Activated T-cell treated with anti-CD3 and anti-CD28 coated beads for 24 hours (primary cell): ENCODE measurements around the gene INPP5D.
"Not testable (repeated sequence)": the region's sequence is repeated elsewhere in the genome, so short reads cannot be mapped to it uniquely, and the experiment has no call there.

Experiments used
- DNase-seq: peaks from one replicate; pipeline ENCODE4 v3.0.0-alpha.2; 2020; ENCODE audit warnings: low read depth

Gene INPP5D

DNA sequence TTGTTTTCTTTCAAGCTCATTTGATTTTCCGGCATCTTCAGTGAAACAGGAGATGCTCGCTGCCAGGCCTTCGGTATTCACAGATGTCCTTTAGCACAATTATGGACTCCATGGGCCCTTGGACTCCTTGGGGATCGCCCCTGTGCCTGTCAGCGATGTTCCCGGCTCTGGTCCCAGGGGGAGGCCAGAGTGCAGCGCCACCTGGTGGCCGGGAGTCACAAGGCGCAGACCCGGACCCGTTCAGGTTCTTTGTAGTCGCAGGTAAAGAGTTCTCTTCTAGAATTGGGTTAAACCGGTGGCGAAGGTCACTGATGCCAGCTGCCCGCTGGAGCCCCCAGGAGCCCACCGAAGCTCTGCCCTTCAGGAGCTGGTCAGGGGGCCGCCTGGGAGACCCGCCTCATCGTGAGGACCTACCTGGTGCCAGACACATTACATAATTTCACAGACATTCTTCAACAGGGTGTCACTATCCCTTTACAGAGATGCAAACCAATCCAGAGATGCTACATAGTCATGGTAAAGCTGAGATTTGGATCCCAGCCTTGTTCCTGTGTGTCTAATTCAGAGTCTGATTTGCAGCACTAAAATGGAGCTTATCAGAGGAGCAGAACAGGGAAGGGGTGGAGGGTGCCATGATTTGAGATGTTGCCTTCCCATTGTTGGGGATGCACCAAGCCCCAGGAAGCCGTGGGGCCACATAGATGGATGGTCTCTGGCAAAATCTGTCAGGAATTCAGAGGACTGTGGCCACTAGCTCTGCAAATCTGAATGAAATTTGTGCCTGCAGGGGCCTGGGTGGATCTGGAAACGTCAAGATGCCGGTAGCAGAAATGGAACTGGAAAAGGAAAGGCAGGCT lies 6.0 kb upstream of the INPP5D start:
- DNase-seq = peak; percentile 68

DNA sequence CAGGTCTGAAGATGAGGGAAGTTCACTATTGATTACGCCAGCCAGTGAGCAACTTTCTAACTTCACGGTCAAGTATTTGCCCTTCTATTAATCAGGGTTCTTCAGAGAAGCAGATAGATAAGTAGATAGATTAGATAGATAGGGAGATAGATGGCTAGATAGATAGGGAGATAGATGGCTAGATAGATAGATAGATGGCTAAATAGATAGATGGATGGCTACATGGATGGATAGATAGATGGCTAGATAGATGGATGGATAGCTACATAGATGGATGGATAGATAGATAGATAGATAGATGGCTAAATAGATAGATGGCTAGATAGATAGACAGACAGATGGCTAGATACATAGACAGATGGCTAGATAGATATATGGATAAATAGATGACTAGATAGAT lies 4.8 kb upstream of the INPP5D start:
- DNase-seq = no peak

DNA sequence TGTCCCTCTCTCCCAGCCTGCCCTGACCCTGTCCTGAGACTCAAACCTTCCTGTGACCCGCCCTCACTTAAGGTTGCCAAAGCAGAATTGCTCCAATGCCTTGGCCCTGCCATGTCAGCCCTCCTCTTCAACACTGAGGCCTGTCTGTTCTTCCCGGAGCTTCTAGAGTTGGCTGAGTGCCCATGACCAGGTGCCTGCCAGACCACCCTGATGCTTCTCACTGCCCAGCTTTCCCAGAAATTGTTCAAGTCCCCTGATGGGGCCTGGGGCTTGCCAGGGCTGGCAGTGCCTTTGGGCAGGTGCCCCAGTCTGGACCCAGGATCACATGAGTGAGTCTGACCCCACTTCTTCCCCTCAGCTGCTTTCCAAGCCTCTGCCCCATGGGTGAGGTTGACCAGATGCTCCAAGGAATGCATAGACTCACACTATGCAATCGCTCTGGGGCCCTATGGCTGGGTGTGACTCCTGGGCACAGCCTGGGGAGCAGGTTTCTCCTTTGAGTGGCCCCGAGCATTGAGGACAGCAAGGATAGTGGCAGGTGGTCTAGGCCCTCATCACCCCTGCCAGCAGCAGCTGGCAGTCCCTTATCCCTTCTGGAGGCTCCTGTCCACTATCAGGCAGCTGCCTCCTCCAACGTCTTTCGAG lies 3.1 kb upstream of the INPP5D start:
- DNase-seq = no peak

DNA sequence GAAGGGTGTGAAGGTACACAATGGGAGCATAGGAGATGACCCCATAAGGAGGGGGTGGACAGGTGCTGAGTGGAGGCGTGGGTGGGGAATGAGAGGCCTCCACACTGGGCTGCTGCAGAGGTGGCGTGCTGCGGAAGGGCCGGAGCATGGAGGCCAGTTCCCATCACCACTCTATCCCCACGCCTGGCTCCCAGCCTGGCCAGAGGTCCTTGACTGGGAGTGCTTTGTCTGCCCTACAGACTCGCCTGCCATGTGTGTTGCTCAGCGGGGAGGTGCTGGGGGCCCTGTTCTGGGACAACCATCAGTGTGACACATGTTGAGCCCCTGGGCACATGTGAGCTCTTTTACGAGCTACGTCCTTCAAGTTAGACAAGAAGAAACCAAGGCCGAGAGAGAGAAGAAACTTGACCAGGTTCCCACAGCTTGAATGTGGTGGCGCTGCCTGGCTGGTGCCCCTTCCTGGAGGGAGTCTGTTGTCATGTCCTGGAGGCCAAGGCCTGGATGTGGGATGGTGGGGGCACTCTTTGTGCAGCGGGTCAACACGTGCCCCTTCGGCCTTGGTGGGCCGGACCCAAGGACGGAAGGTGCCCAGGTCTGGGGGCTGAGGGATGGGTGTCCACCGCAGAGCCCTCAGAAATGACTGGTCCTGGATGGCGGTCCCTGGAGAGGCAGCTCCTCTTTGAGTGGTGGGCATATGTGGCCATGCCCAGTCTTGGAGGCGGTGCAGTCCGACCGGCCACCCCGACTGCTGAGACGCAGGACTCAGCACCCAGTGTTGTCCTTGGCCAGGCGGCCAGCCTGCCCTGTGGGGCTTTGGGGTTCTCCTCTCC lies 1.2 kb upstream of the INPP5D start:
- DNase-seq = no peak

DNA sequence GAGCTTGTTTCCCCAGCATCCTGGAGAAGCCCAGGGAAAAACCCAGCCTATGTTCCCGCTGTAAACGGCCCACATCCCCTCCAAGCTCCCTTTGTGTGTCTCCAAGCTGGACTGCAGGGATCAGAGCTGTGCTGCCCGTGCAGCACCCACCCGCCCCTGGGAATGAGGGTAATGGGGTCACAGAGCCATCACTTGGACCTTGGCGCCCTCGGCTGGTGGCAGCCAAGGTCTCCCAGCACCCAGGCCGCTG lies 670 bp upstream of the INPP5D start:
- no peak for DNase-seq

DNA sequence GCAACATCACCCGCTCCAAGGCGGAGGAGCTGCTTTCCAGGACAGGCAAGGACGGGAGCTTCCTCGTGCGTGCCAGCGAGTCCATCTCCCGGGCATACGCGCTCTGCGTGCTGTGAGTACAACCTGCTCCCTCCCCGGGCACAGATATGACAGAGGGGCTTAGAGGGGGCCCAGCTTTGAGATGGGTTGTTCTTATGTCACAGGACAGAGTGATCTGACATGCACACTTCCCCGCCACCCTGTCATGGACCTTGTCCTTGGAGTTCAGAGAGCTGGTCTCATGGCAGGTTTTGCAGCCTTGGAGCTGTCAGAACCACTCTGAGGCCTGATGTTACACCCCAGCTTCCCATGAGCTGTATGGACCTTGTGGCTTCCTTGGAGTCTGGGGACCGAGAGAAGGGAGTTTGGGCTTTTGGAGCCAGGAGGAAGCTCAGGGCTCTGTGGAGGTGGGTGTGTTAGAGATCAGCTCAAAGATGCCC lies 398 bp downstream of the INPP5D start:
- DNase-seq = no peak

DNA sequence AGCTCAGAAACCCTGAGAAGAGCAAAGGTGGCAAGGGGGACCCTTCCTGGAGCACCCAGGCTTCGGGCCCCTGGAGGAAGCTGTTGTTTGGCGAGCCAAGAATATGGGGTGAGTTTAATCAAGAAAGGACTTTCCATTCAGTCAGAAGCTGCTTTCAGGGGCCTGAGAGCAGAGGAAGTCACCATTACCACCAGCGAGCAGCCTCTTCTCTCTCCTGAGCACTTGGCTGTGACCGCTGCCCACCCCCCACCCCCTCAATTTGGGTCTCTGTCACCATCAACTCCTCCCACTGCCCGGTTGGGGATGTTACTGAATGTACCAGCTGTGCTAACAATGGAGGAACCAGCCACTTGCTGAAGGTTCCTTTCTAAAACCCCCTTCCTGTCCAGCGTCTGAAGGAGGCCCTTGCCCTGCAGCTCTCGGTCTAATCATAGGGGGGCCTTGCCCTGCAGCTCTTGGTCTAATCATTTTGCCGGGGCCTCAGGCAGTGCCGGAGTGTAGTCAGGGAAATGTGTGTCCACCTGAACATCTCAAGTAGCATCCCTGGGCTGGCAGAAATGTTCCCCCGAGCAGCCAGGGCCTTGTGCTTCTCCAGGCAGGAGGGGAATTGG lies 943 bp downstream of the INPP5D start:
- no peak for DNase-seq

DNA sequence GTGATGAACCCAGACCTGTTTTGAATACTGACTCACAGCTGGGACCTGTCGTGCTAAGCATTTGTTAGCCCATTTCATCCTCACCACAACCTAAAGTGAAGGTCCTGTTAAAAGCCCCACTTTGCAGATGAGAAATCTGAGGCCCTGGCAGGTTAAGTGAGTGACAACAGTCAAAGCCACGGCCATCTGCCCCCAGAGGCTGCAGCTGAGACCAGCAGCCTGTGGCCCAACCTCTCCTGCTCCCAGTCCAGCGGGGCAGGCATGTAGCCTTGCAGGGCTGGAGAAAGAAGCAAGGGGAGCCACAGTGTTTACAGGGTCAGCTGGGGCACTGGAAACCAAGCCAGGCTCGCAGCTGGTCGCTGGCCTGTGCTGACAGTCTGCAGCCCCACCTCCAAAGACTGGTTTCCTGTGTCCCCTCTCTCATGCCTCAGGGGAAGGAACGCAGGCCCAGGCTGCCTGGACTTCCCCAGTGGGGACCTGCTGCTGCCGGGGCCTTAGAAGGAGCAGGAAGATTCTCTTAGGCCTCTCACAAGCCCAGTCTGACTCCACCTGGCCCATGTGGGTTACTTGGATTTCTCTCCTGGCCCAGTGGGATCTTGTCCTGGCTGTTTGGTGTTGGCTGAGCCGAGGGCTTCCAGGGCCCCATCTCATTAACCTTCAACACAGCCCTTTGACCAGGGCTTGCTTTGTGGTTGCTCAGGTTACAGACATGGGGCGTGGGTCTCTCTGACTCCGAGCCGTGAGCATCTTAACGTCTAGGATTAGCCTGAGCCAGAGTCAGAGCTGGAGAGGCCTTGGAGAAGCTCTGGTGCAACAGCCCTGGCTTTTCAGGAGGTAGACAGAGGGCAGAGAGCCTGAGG lies 1.7 kb downstream of the INPP5D start:
- DNase-seq = no peak

DNA sequence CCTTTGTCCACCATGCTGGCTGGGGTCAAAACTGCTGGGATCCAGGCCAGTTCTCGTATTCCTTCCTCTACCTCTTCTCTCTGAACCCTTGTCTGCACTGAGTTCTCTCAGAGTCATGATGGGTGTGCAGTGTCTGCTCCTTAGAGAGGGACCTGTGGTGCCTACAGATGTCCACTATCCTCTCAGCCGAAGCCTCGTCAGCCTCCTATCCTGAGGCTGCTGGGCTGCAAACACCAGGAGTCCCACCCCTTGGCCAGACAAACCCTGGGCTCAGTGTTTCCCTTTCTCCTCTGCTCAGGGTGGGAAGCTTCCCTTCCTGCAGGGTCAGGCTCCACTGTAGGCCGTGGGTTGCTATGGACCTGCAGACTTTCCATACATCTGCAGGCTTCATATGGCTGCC lies 2.3 kb downstream of the INPP5D start:
- no peak for DNase-seq

DNA sequence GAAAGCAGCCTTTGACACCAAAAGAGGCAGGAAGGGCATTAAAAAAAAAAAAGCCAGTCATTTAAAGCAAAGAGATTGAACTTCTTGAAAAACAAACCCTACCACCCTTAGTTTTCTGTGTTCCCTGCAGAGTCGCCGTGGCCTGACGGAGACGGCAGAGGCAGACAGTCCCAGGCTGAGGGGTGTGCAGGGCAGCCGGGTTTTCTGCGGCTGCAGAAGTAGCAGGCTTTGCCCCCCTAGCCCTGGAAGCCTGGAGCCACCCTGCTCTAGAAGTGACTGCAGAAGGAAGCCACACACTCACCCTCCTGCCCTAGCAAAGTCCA lies 2.8 kb downstream of the INPP5D start:
- no peak for DNase-seq

DNA sequence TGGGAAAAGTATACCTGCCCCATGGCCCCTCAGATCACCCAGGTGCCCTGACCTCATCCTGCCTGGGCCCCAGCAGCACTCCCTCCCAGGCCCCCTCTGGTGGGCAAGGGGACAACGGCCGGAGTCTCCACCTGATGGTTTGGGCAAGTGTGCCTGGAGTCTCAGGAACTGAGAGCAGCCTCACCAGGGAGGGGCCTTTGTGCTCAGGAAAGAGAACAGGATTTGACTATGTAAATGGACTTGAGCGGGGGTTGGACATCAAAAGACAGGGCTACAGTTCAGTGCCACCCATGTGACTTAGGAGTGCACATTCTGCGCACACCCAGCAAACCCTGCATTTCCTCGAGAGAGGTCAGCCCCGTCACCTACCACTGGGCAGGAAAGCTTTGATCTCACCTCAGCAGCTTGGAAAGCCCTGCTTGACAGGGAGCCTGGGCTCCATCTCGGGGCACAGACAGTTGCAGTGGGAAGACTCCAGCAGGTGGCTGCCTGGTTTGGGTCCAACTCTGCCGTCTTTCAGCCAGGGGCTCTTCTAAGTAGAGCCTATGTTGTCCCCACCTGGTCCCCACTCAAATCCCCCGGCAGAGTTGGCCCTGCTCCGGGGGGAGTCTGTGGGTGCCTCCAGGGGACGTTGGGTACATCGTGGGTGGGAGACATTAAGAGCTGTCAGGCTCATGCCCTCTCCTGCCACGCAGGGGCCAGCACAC lies 3.3 kb downstream of the INPP5D start:
- DNase-seq = no peak

DNA sequence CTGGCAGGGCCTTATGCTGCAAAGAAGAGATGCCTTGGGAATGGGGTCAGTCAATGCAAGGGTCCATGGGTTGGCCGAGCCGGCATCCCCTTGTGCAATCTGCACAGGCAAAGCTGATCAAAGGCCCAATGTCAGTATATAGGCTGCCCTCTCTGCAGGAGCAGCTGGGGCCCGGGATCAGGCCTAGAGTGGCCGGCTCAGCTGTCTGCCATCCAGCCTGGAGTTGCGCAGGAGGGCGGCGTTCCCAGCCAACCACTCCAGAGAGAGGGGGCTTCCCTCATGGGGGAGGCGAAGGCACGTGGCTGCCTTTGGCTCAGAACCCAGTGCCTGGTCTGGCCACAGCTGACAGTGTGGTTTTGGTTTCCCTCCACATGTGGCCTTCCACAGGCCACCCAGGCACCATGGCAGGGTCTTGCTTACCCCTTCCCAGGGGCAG lies 3.9 kb downstream of the INPP5D start:
- no peak for DNase-seq

DNA sequence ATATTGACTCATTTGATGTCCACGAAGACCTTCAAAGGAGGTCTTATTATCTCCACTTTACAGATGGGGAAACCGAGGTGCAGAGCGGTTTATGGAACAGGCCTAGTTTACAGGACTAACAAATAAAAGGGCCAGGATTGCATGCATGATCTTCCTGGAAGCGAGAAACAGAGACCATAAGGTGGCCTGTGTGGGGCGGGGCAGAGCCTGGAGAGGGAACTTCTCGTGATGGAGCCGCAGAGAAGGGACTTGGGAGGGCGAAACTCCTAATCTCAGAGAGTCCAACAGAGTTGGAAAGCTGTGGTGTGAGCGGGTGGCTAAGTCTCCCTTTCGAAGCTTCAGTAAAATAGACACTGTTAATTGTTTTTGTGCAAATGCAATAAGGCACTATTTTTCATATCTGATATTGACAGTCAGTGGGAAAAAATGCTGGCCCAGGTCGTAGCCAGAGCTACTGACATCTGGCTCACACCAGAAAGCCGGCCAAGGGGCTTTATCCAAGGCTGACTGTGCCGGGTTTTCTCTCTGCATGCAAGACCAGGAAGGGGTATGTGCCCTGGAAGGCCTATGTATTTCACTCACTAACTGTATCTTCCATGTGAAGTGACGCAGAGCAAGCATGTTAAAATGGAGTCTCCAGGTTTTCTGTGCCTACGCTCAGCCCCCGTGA lies 4.5 kb downstream of the INPP5D start:
- DNase-seq = no peak

DNA sequence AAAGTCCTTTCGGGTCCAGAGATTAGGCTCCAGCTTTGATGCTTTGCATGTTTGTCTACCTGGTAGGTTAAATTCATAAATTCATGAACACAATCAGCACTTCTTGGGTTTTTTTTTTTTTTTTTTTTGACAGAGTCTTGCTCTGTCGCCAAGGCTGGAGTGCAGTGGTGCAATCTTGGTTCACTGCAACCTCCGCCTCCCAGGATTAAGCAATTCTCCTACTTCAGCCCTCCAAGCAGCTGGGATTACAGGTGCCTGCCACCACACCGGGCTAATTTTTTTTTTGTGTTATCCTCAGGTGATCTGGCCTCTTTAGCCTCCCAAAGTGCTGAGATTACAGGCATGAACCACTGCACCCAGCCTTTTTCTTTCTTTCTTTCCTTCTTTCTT lies 5.1 kb downstream of the INPP5D start:
- not testable (repeated sequence) for DNase-seq

DNA sequence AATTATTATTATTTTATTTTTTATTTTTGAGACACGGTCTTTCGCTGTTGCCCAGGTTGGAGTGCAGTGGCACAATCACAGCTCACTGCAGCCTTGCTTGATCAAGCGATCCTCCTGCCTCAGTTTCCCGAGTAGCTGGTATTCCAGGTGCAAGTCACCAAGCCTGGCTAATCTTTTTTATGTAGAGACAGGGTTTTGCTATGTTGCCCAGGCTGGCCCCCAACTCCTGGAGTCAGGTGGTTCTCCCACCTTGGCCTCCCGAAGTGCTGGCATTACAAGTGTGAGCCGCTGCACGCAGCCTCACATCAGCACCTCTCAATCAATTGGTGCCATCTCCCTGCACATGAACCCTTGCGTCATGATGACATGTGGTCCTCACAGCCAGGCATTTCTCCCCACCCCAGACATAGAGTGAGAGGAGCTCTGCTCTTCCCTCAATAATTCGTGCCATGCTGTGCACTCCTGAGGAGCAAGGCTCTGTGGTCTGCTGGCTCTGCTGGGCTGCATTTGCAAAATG lies 5.9 kb downstream of the INPP5D start:
- DNase-seq = no peak

DNA sequence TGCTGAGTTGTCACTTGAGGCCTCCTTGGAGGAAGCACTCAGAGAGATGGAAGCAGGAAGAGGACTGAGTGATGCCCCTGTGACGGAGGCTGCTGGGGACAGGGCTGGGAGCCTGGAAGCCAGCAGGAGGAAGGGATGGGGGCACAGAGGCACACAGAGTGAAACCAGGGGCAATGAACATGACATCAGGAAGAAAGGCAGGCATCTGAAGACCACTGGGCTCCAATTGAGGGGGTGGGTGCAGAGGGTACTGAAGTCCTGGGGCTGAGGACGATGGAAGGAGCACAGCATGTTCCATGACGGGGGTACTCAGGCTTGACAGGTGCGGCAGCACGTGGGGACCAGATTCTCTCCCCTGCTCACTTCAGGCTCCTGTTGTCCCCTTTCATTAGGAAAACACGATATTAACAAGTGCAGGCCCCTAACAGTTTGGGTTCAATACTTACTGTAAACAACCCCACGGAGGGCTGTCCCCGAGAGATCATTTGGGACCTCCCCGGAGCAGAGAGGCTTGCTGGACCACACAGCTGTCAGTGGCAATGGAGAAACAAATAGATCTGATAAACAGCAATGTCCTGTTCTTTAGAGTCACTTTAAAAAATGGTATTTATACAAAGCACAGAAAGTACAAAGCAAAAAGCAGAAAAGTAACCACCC lies 8.7 kb downstream of the INPP5D start:
- DNase-seq = no peak

DNA sequence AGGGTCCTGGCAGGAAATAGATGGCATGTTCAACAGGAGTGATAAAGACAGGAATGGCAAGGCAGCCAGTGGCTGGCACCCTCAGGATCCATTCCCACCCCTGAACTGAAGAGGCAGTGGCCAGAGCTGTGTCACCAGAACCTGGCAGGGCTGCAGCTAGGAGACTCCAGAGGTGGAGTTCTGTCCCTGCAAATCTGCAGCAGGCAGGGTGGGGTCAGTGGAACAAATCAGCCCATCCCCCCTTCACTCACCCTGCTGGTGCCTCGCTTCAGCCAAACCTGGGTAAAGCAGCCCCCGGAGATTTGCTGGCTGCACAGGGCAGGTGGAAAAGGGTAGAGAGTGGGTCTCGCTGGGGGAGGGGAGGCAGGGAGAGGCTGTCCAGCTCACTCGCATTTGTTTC lies 12.7 kb downstream of the INPP5D start:
- no peak for DNase-seq

DNA sequence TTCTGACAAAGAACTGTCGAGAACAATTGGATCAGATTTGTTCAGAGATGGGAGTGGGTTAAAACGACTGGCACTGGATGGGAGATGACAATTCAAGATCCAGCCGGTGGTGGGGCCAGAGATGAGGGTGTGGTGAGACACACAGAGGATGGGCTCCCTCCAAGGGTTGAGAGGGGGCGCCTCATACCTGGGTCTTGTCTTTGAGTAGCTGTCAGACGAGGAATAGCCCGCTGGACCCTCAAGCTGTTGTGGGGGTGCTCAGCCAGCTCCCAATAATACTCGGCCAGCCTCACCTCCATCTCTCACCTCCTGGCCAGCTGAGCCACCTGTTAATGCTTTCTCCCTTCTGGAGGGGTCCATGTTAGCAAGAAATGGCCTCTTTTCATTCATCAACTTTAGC lies 14.0 kb downstream of the INPP5D start:
- DNase-seq = no peak

DNA sequence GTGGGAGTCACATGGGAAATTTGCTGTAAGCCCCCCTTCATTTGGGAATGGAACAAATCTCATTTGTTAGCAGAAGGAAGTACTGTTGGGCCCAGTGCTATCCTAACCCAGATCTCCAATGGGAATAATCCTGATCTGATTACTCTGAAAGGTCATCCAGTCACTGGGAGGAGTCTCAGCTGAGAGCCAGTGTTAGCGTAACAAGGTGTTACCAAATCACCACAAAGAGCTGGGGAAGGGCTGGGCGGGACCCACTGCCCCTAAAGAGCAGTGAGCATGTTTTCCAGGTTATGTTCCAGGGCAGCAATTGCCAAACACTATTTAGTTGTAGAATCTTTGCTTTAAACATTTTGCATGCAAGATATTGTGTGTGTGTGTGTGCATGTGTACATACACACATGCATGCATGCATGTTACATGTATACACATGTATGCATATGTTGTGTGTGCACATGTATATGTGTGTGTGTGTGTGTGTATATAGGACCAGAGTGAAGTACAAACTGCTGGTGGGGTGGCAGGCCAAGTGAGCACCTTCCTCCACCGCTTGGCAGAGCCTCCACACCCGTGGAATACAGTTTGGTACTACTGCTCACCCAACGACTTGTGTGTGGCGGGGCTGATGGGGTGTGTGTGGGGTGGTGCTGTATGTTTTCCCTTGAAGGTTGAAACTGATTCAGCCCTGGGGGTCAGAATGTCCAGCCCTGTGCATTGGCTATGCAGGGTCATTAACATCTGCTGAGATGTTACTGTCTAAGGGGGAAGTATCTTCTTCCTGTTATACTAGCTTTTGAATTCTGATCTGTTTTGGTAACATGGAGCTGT lies 15.2 kb downstream of the INPP5D start:
- no peak for DNase-seq
